Hematopoietic multipotent progenitor cell treated with erythropoietin and hydrocortisone succinate and interleukin-3 and kit ligand, for 4 days (in vitro differentiated cells): ENCODE results near the gene HABP4.

Source experiments
- DNase-seq: peaks from one replicate; pipeline ENCODE4 v3.0.0-alpha.2; 2015

Gene HABP4

GRCh38 chr9:96436063-96436455 is 13.9 kb upstream of the HABP4 start:
- DNase-seq, result peak; percentile 19

GRCh38 chr9:96436456-96437126 is 13.4 kb upstream of the HABP4 start:
- no peak for DNase-seq

- DNase-seq, result no peak
Measured at GRCh38 chr9:96437454-96437853, 12.5 kb upstream of the HABP4 start.

- no peak for DNase-seq
Measured at GRCh38 chr9:96440671-96441199, 9.2 kb upstream of the HABP4 start.

DNA sequence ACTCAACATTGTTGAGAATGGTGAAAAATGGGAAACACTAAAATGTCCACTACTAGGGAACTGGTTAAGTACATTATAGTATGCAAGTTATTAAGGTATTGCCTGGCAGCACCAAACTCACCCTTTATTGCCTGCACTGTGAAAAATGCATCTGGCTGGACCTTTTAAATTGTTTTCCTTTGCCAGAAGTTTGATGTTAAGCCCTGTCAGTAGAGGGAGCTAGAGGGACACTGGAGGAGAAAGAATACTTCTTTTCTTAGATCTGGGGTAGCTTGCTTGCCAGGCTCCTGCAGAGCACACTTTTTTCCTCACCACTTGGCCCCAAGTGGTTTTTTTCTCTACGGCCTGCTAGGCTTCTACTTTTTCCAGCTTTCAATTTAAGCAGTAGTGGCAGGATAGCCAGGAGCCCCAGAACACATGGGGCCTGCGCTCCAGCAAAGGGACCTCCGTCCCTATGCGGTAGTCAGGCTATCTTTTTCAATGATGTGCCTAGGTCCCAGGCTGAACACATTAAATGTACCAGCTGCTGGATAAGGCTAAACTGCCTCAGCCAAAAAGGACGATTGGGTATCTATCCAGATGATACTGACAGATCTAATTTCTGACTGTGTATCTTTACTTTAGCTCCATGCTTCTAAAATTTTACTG is 8.0 kb upstream of the HABP4 start:
- peak; percentile 90 for DNase-seq

DNA sequence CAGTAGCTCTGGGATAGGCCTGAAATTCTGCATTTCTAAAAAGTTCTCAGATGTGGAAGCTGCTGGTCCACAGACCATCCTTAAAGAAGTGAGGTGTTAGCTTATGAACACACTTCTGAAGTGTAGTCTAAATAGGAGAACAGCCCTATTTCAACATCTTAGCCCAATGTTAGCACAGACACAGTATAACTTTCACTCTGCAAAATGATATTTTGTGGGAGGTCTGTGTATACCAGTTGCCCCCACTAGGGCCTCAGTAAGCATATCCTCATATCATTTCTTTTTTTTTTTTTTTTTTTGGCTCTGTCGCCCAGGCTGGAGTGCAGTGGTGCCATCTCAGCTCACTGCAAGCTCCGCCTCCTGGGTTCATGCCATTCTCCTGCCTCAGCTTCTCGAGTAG is 7.5 kb upstream of the HABP4 start:
- peak; percentile 58 for DNase-seq

- peak; percentile 12 for DNase-seq
Measured at GRCh38 chr9:96447406-96447805, 2.6 kb upstream of the HABP4 start.

- DNase-seq, result no peak
Measured at GRCh38 chr9:96448546-96449170, 1.3 kb upstream of the HABP4 start.

DNA sequence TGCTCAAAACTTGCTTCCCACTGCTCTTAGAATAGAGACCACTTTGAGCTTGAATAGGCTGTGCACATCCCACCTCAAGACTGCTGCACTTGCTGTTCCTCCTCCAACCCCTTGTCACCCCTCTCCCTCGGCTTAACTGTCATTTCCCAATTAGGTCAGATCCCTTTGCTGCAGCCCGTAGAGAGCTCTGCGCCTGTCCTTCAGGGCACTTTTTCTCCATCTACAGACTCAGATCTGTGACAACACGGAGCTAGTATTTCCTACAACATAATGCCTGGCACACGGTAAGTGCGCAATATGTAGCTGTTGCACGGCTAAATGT is 485 bp upstream of the HABP4 start:
- DNase-seq, result no peak

- DNase-seq, result no peak
Measured at GRCh38 chr9:96450613-96451528, 902 bp downstream of the HABP4 start.

DNA sequence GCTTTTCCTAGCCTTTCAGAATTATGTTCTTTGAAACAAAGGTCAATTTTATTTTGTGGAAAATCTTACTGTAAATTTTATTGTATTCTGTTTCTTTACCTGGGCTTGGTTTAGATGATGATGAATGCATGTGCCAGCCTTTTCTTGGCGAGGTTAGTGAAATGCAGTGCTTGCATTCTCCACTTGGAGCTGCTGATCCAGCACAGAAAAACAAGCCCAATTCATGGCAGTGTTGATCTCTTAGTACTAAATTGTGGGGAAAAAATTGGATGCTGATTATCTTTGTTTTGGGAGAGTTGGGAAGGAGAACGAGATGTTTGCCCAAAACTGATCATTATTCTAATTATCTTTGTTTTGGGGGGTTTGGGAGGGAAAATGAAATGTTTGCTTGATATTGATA is 3.7 kb downstream of the HABP4 start:
- peak; percentile 31 for DNase-seq

DNA sequence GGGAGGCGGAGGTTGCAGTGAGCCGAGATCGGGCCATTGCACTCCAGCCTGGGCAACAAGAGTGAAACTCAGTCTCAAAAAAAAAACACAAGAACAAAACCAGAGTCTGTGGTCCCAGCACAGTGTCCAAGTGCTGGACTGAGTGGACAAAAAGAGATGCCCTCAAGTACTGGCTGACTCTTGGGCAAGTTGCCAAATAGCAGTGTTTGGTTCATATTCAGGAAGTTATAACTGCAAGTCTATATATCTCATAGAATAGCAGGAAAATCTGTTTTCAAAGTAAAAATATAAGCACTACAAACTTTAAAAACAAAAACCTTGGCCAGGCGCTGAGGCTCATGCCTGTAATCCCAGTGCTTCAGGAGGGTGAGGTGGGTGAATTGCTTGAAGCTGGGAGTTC is 7.3 kb downstream of the HABP4 start:
- DNase-seq, result no peak

GRCh38 chr9:96458226-96458625 is 8.3 kb downstream of the HABP4 start:
- no peak for DNase-seq

DNA sequence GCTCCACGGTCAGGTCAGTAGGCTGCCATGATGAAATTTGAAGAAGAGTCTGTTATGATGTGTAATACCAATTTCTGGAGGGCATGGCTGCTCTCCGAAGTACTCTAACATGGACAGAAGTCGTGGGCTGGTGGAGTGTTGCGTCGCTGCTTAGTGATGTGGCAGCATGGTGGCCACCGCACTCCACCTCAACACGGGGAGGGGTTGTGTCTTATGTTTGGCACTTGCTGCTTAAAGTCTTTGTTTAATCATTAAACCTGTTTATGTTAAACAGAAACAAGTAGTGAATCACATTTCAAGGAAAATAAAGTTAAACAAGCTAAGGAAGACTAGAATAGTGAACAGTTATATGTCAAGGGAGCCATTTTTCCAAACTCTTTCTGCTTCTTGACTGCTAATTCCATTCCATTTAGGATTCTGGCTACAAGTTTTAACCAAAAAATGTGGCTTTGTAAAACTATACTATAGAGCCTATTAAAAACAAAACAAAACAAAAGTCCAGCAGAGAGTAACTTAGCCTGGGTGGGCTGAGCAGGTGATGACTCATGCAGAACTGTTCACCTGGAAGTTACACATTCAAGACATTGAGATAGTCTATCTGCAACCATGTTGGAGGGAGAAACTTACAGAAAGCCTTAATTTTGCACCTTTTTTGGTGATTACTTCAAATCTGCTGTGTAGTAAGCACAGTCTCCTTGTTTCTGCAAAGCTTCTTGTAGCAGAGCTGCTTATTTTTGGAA is 9.5 kb downstream of the HABP4 start:
- DNase-seq, result no peak

GRCh38 chr9:96460470-96460869 is 10.5 kb downstream of the HABP4 start:
- no peak for DNase-seq

DNA sequence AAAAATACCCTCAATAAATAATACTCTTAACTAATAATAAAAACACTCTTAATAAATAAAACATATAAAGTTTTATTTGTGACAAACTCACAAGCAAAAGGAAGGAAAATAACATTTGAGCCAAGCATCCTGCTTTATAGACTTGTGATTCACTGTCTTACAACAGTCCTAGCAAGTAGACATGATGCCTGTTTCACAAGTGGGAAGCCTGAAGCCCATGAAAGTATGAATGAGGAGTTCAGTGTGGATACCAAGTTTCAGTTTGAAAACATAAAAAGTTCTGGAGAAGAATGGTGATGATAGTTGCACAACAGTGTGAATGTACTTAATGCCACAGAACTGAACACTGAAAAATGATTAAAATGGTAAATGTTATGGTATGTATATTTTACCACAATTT is 10.9 kb downstream of the HABP4 start:
- DNase-seq, result no peak

DNA sequence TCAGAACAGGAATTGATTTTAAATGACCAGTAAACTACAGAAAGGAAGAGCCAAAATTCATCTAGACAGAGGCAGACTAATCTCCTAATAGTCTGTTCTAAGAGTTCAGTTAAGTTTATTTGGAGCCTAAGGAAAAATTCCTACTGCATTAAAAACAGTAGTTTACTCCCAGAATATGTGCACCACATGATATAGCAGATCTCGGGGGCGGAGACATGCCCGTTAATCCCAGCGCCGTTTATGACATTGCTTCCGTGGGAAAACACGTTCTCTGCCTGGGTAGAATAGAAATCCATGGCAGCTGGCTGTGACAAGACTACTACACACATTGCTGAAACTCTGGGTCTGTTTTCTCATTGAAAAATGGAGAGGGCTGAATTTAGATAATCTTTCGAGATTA is 11.4 kb downstream of the HABP4 start:
- no peak for DNase-seq

DNA sequence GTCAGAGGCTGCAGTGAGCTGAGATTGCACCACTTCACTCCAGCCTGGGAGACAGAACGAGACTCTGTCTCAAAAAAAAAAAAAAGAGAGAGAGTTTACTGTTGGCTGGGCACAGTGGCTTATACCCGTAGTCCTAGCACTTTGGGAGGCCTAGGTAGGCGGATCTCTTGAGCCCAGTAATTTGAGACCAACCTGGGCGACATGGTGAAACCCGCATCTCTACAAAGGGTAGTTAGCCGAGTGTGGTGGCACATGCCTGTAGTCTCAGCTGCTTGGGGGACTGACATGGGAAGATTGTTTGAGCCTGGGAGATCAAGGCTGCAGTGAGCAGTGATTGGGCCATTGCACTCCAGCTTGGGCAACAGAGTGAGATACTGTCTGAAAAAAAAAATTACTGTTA is 12.6 kb downstream of the HABP4 start:
- no peak for DNase-seq

DNA sequence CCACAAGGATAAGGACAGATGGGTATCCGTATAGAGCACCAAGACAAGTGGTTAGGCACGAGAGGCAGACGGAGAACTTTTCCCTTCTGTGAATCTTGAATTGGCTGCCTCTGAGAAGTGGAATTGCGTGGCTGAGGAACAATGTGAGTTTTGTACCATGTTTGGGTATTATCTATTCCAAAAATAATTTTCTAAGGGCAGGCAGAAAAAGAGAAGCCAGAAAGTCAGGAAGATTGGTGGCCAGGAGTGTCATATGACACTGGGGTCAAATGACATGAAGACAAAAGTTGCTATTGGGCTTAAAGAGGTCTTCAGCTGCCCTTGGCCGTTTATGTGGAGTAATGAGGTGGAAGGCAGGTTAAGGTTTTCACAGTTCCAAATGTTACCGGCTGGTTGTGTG is 14.5 kb downstream of the HABP4 start:
- DNase-seq, result no peak

GRCh38 chr9:96467784-96468183 is 17.8 kb downstream of the HABP4 start:
- DNase-seq, result no peak

DNA sequence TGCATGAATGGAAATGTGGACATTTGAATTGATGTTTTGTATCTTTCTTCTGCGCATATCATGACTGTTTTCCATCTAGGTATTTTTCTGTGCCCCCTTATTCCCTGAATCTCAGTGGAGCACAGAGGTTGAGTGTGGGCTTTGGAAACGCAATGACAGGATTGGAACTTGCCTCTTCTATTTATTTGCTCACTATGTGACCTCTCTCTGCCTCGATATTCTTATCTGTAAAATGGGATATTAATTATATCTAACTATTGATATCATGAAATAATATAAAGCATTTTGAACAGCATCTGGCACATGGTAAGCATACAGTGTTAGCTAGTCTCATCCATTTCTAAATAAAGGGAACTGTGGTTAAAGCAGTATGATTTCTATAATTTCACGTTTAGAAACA is 26.0 kb downstream of the HABP4 start:
- no peak for DNase-seq

- DNase-seq, result peak; percentile 31
Measured at GRCh38 chr9:96476591-96476990, 26.6 kb downstream of the HABP4 start.
